Rectal smooth muscle tissue (tissue), 1 donor: Measurements from ENCODE around the gene TMEM121B.
A peak's percentile ranks its signal among the peaks of the same experiment; 100 is the strongest.

Source experiments
- H3K27ac ChIP-seq: one replicate; pipeline ENCODE4 v1.7.0; 2013; ENCODE audit warnings: low read depth, low read length, inconsistent platforms
- H3K27me3 ChIP-seq: one replicate; pipeline ENCODE4 v1.7.0; 2013; ENCODE audit warnings: low read length; ENCODE audit not compliant: control insufficient read depth, insufficient read depth
- H3K36me3 ChIP-seq: one replicate; pipeline ENCODE4 v1.7.0; 2013; ENCODE audit warnings: low read length; ENCODE audit not compliant: control insufficient read depth, insufficient read depth
- H3K4me1 ChIP-seq: one replicate; pipeline ENCODE4 v1.7.0; 2013; ENCODE audit warnings: low read length; ENCODE audit not compliant: control insufficient read depth, insufficient read depth
- H3K4me3 ChIP-seq: one replicate; pipeline ENCODE4 v1.7.0; 2013; ENCODE audit warnings: low read length
- H3K9ac ChIP-seq: one replicate; pipeline ENCODE4 v1.7.0; 2013; ENCODE audit warnings: low read length

The TMEM121B gene

DNA sequence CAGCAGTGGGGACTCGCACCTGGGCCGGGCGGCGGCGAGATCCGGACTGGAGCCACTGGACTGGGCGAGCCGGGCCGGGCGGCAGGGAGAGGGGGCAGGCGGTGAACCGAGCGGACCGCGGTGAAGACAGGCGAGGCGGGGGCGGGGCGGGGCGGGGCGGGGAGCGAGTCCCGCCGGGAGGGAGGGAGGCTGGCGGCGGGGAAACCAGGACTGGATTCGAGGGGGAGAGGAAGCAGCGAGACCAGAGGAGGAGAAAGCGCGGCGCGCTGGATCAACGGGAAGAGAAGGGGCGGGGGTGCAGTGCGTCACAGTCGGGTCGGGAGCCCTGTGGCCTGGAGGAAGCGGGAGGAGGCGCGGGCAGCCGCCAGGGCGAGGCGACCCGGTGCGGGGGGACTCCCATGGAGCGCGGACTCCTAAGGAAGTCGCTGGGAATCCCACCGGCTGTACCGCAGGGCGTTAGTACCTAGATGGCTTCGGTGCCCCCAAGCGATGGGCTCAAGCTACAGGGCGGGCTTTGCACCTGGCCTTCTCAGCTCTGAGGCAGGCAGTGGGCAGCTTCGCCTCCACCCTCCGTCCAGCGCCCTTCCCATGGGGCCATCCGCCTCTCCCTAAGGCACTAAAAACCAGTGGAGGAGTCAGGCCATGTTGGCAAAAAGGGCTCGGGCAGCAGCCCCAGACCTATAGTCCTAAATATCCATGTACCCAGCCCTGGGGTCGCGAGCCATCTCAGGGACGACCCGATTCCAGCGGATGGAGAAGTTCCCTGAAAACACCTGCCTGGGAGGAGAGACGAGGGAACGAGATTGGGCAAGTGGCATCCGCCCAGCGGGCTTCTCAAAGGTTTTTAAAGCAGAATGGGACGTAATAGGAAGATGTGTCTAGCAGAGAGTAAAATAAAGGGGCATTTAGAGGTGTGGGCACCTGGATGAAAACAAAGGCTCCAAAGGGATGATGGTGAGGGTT, at the start of gene TMEM121B:
Gene TMEM121B (minus strand): TSS at position 128 of the 963 bp plus-strand sequence. CDS start 233 bp downstream, outside the sequence.
- Histone ChIP-seq H3K27me3 (peaks cover 21% of the 10 kb centered on the region), H3K9ac (no peak within 1 kb of the TSS), H3K36me3 (no peaks in the 10 kb centered on the region), H3K4me1 (no peaks in the 10 kb centered on the region), H3K4me3 (peak within 1 kb of the TSS; percentile 38), H3K27ac (no peak within 1 kb of the TSS)

GRCh38 chr22:17167486-17167885, 46.3 kb upstream of the TMEM121B start:
- Histone ChIP-seq H3K36me3 (no peaks in the 10 kb centered on the region), H3K4me1 (peaks cover 6% of the 10 kb centered on the region), H3K27ac (no peak overlapping the region), H3K9ac (no peak overlapping the region), H3K4me3 (no peak overlapping the region), H3K27me3 (no peaks in the 10 kb centered on the region)

GRCh38 chr22:17164392-17165024, 43.3 kb upstream of the TMEM121B start:
- Histone ChIP-seq H3K36me3 (no peaks in the 10 kb centered on the region), H3K27me3 (no peaks in the 10 kb centered on the region), H3K27ac (no peak overlapping the region), H3K4me1 (peaks cover 5% of the 10 kb centered on the region), H3K9ac (no peak overlapping the region), H3K4me3 (no peak overlapping the region)

DNA sequence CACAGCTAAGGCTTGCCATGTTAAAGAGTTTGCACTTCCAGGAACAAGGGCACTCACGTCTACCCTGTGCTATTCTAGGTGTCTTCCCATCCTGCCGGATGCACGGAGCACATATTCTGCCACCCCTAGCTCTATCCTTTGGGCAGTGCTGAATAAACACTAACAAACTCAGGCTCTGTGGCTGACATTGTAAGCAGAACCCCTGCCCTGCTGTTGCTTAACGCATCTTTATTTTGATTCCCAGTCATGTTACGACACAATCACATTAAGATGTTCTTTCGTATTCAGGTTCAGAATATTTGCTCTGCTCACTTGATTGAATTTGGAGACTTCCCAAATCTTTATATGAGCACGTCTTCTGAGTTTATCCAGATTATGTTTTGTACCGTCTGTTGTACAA, 41.6 kb upstream of the TMEM121B start:
- no peaks in the 10 kb centered on the region for H3K27me3 ChIP-seq
- H3K36me3 ChIP-seq: no peaks in the 10 kb centered on the region
- H3K27ac ChIP-seq: no peak overlapping the region
- no peak overlapping the region for H3K4me3 ChIP-seq
- peaks cover 5% of the 10 kb centered on the region for H3K4me1 ChIP-seq
- no peak overlapping the region for H3K9ac ChIP-seq

DNA sequence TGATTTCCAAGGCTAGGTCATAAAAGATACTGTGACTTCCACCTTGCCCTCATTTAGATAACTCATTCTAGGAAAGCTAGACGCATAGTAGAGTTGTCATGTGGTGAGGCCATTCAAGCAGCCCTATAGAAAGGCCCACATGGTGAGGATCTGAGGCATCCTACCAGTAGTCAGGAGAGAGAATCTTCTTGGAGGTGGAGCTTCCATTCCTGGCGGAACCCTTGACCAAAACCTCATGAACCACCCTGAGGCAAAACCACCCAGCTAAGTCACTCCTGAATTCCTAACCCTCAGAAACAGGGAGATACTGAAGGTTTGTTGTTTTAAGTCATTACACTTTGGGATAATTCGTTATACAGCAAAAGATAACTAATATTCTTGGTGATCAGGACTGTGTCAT, 40.8 kb upstream of the TMEM121B start:
- Histone ChIP-seq H3K4me1 (peaks cover 8% of the 10 kb centered on the region), H3K27ac (no peak overlapping the region), H3K27me3 (no peaks in the 10 kb centered on the region), H3K36me3 (no peaks in the 10 kb centered on the region), H3K9ac (no peak overlapping the region), H3K4me3 (no peak overlapping the region)

- Histone ChIP-seq H3K4me1 (peaks cover 8% of the 10 kb centered on the region), H3K27ac (peak overlapping the region; percentile 73), H3K36me3 (no peaks in the 10 kb centered on the region), H3K4me3 (peak overlapping the region; percentile 93), H3K27me3 (no peaks in the 10 kb centered on the region), H3K9ac (peak overlapping the region; percentile 56)
These were observed 38.4 kb upstream of the TMEM121B start for GRCh38 chr22:17159504-17159951.

- peak within 1 kb of the TSS; percentile 85 for H3K27ac ChIP-seq
- no peaks in the 10 kb centered on the region for H3K36me3 ChIP-seq
- H3K27me3 ChIP-seq: no peaks in the 10 kb centered on the region
- peak within 1 kb of the TSS; percentile 68 for H3K9ac ChIP-seq
- H3K4me1 ChIP-seq: peaks cover 8% of the 10 kb centered on the region
- H3K4me3 ChIP-seq: peak within 1 kb of the TSS; percentile 93
These were observed 37.7 kb upstream of the TMEM121B start, which contains the start of gene HDHD5 for GRCh38 chr22:17158568-17159503. HDHD5 (minus strand) TSS chr22:17159277; CDS start chr22:17159251, 26 bp downstream.

GRCh38 chr22:17158176-17158567, 37.0 kb upstream of the TMEM121B start:
- Histone ChIP-seq H3K4me3 (peak overlapping the region; percentile 93), H3K27me3 (no peaks in the 10 kb centered on the region), H3K4me1 (peaks cover 8% of the 10 kb centered on the region), H3K36me3 (no peaks in the 10 kb centered on the region), H3K9ac (peak overlapping the region; percentile 68), H3K27ac (peak overlapping the region; percentile 85)

GRCh38 chr22:17157714-17158113, 36.6 kb upstream of the TMEM121B start:
- no peaks in the 10 kb centered on the region for H3K27me3 ChIP-seq
- H3K36me3 ChIP-seq: no peaks in the 10 kb centered on the region
- no peak overlapping the region for H3K27ac ChIP-seq
- H3K4me1 ChIP-seq: peaks cover 8% of the 10 kb centered on the region
- H3K4me3 ChIP-seq: no peak overlapping the region
- no peak overlapping the region for H3K9ac ChIP-seq

DNA sequence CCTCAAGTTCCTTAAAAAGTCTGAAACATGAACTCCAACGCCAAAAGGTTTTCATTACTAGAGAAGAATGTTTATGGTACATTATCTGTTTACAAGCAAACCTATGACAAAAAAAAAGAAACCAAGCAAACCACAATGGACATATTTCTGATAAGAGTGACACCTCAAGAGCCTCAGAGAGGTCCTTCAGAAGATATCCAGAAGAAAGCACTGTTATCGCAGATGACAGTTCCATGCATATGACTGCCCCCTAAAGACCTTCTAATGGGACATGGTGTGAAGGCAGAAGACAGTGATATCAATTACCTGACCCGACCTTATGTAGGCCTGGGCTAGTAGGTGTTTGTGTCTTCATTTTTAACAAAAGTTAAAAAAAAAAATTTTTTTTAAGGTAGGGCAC, 34.8 kb upstream of the TMEM121B start:
- no peak overlapping the region for H3K4me3 ChIP-seq
- H3K36me3 ChIP-seq: no peaks in the 10 kb centered on the region
- H3K27me3 ChIP-seq: no peaks in the 10 kb centered on the region
- peaks cover 8% of the 10 kb centered on the region for H3K4me1 ChIP-seq
- no peak overlapping the region for H3K27ac ChIP-seq
- no peak overlapping the region for H3K9ac ChIP-seq

GRCh38 chr22:17152971-17153370, 31.8 kb upstream of the TMEM121B start:
- Histone ChIP-seq H3K9ac (no peak overlapping the region), H3K4me3 (no peak overlapping the region), H3K36me3 (no peaks in the 10 kb centered on the region), H3K27me3 (no peaks in the 10 kb centered on the region), H3K27ac (no peak overlapping the region), H3K4me1 (peaks cover 3% of the 10 kb centered on the region)

- no peaks in the 10 kb centered on the region for H3K27me3 ChIP-seq
- H3K4me1 ChIP-seq: no peaks in the 10 kb centered on the region
- no peak overlapping the region for H3K4me3 ChIP-seq
- no peak overlapping the region for H3K9ac ChIP-seq
- no peaks in the 10 kb centered on the region for H3K36me3 ChIP-seq
- H3K27ac ChIP-seq: no peak overlapping the region
These were observed 31.2 kb upstream of the TMEM121B start for GRCh38 chr22:17152340-17152739.
